ENCODE results near the gene ZNF415. TPM values are rescaled to one million over a fixed set of nuclear protein-coding genes. Genes with fewer than 3 reads are reported as not detected.
"Not testable (repeated sequence)": the region's sequence is repeated elsewhere in the genome, so short reads cannot be mapped to it uniquely, and the experiment has no call there.

The ZNF415 gene
- total RNA-seq, 1 experiment from 2014 or later = 2.9 TPM

DNA sequence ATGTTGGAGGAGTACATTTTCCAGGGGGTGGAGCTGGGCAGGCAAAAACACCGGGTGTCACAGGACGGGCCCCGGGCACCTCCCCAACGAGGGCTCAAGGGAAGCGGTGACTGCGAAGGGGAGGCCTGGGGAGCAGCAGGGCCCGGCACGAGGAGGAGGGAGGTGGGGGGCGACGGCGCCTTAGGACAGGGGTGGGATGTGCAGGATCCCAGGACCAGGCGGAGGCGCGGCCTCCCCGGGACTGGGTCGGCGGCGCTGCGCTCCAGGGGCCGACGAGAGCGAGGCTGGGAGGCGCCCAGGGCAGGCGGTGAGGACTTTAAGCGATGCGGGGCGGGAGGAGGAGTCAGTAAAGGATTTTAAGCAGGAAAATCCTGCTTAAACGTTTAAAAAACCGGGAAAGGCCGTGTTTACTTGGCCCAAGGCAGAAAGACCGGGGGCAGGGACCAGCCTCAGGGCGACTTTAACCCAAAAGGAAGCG is 29.9 kb downstream of the ZNF415 start:
- DNase-seq (ENCODE audit: low read depth) = peak; percentile 41

DNA sequence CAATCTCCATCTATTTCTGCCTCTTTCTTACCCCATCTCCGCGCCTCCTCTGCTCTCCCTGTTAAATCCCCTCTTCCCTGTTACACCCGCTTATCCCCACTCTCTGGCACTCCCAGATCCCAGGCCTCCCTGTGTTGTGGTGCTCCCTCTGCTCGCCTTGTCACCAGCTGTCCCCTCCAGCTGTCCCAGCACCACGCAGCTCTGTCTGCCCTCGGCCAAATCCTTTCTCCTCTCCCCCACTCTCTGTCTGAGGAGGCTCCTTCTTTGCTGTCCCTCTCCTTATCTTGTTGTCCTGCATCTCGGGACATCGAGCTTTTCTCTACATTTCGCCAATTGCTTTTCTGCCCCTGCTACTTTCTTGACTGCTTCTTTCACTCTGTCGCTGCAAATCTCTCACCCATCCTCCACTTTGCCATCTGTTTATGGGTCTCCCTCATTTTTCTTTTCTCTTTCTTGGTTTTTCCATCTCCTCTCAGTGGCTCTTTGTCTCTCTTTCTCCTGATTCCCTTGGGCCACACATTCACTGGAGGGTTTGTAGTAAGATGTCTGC is 30.4 kb downstream of the ZNF415 start:
- peak; percentile 22 for DNase-seq (ENCODE audit: low read depth)

- peak; percentile 10 for DNase-seq (ENCODE audit: low read depth)
Observed at GRCh38 chr19:53101518-53101917, 31.2 kb downstream of the ZNF415 start.

GRCh38 chr19:53098570-53098969 is 34.1 kb downstream of the ZNF415 start:
- DNase-seq (ENCODE audit: low read depth) = not testable (repeated sequence)

DNA sequence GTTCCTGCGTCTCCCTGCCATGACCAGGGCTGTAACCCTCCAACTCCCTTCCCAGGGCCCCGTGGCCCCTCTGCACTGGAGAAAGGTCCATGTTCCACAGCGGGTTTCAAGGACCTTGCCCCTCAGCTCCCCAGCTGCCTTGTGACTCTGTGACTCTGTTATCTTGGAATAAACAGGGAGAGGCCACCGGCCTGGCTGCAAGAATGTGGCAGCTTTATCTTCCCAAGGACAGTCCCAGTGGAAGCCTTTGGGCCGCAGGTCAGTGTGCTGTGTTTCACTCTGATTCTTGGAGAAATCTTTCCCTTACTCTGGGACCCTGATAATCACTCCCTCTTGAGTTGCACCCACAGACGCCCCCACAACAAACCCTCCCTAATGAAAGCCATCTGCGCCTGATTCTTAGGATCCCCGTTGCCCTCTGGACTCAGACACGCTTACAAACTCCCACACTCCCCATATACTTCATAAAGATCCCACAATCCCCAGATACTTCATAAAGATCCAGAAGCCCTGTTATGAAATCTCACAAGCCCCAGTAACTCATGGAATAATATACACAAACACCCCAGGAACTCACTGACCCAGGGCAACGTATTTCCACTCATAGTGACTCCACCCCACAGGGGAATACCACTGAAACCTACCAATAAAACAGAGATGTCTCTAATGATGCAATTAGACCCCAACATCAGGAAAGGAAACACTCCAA is 35.6 kb downstream of the ZNF415 start:
- not testable (repeated sequence) for DNase-seq (ENCODE audit: low read depth)

DNA sequence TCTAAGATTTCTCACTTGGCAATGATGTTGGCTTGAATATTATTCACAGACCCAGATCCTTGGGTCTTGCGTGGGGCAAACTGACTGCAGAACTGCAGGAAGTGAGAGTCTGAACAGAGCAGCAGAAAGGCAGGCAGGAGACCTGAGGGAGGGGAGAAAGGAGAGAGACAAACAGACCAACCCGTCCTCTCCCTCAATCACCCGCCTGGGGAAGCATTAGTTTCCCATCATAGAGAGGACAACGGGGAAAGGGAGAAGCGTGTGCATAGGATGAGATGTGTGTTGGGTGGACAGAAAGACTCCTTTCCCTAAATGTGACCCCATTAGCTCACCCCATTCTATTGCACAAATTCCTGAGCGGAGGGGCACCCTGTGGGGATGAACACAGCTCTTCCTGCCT is 36.1 kb downstream of the ZNF415 start:
- not testable (repeated sequence) for DNase-seq (ENCODE audit: low read depth)

DNA sequence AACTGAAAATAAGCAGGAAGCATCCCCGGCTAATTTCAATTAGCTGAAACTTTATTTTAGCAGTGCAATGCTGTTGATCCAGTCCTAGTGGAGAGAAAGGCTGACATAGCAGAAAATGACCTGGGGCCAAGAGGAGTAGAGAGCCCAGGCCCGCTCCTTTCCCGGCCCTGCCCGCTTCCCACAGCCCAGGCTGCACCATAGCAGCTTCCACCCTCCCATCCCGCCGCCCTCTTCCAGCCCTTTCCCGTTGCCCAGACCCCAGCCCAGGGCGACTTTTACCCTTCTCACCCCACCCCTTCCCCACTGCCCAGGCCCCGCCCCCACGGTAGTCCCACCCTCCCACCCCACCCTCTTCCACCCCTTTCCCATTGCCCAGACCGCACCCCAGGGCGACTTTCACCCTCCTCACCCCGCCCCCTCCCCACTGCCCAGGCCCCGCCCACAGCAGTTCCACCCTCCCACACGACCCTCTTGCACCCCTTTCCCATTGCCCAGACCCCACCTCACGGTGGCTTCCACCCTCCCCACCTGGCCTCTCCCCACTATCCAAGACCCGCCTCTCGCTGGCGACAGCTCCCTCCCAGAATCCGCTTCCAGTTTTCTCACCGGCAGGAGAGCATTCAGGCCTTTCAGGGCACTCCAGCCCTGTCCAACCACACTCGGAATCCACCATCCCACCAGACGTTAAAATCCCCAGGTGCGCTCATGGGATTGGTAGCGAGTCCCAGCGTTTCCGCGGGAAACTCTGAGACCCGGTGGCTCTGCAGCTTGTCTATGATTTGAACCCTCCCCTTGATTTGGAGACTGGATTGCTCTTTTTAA is 37.7 kb downstream of the ZNF415 start:
- no peak for DNase-seq (ENCODE audit: low read depth)

DNA sequence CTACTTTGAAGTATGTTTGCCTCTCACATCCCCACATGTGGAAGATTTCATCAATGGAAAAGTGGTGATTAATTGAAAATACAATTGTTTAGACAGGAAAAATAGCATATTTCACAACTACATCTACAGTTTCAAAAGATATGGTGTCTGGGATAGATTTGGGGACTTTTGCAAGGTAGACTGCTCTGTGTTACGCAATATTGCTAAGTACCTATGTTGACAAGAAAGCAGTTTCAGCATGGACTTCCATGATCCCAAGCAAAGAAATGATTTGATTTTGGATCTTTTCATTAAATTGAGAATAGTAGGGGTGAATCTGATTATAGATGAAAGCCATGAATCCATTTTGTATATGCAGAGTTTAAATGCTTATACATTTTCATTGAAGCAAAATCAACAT is 40.0 kb downstream of the ZNF415 start:
- no peak for DNase-seq (ENCODE audit: low read depth)

- no peak for DNase-seq (ENCODE audit: low read depth)
Observed at GRCh38 chr19:53091413-53092254, 41.1 kb downstream of the ZNF415 start.

DNA sequence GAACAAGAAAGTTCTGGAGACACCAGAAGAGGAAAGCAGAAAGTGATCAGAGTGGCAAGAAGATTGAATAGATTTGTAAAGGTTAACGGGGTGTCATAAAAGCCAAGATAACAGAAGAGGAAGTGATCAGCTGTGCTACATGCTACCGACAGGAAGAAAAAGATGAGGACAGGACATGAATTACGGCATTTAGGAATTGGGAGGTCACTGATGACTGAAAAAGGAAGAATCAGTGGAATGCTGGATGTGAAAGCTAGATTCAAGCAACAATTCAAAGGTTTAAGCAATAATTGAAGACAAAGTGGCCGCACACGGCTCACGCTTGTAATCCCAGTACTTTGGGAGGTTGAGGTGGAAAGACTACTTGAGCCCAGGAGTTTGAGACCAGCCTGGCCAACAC is 44.6 kb downstream of the ZNF415 start:
- DNase-seq (ENCODE audit: low read depth) = no peak

- no peak for DNase-seq (ENCODE audit: low read depth)
Observed at GRCh38 chr19:53086949-53087348, 45.8 kb downstream of the ZNF415 start.

DNA sequence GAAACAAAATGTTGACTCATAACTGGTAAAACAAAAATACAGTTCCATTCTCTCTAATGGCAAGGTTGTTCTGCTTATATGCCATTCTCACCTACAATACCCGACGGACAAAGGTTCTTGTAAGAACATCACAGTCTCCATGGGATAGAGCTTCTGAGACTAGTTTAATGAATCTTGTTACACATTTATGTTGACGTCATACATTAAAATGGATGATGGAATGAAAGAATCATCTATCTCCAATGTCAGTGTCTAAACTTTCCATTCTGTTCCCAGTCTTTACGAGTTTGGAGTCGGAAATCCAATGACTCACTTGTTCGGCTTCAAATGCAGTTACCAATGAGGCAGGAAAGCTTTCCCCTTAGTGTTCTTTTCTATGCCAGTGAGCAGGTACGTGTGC is 47.2 kb downstream of the ZNF415 start:
- no peak for DNase-seq (ENCODE audit: low read depth)

- DNase-seq (ENCODE audit: low read depth) = no peak
Observed at GRCh38 chr19:53082929-53083328, 49.8 kb downstream of the ZNF415 start.

GRCh38 chr19:53079313-53079924 is 53.3 kb downstream of the ZNF415 start:
- no peak for DNase-seq (ENCODE audit: low read depth)

DNA sequence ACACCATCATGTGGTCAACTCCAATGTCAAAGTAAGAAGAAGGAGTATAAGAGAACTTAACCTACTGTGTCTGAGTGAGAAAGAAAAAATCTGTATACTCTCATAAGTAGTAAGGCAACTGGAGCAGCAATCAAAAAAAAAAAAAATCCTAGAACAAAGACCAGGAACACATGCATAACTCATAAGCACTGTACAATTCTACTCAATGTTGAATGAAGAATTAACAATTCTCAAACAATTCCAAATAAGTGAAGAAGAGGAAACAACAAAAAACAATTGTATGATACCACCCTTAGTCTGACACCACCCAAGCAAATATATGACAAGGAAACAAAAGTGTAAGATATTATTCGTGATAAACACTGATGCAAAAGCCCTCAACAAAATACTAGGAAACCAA is 54.0 kb downstream of the ZNF415 start:
- no peak for DNase-seq (ENCODE audit: low read depth)

DNA sequence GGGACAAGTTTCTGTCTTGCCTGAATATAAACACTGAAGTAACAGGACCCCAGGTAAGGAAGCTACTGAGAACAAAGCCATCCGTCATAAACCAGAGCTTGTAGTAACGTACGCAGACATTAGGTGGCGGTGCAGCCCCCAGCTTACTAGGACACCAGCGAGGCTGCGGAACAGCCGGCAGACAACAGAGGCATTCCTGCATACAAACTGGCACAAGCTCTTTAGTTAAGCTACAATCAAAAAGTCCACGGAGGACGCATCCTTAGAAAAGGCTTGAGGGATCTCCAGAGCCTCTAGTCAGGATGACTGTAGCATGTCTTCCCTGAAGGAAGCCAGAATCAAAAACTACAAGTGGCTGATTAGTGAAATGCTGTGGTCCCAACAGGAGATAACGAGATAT is 55.7 kb downstream of the ZNF415 start:
- peak; percentile 3 for DNase-seq (ENCODE audit: low read depth)

- no peak for DNase-seq (ENCODE audit: low read depth)
Observed at GRCh38 chr19:53068834-53069233, 63.9 kb downstream of the ZNF415 start.

DNA sequence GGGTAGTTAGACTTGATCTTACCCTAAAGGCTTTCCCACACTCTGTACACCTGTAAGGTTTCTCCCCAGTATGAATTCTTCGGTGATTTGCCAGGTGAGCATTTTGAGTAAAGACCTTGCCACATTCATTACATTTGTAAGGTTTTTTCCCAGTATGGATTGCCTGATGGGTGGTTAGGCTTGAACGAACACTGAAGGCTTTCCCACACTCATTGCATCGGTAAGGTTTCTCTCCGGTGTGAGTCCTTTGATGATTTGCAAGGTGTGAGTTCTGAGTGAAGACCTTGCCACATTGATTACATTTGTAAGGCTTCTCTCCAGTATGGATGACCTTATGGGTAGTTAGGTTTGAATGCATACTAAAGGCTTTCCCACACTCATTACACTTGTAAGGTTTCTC is 64.5 kb downstream of the ZNF415 start:
- DNase-seq (ENCODE audit: low read depth) = no peak

DNA sequence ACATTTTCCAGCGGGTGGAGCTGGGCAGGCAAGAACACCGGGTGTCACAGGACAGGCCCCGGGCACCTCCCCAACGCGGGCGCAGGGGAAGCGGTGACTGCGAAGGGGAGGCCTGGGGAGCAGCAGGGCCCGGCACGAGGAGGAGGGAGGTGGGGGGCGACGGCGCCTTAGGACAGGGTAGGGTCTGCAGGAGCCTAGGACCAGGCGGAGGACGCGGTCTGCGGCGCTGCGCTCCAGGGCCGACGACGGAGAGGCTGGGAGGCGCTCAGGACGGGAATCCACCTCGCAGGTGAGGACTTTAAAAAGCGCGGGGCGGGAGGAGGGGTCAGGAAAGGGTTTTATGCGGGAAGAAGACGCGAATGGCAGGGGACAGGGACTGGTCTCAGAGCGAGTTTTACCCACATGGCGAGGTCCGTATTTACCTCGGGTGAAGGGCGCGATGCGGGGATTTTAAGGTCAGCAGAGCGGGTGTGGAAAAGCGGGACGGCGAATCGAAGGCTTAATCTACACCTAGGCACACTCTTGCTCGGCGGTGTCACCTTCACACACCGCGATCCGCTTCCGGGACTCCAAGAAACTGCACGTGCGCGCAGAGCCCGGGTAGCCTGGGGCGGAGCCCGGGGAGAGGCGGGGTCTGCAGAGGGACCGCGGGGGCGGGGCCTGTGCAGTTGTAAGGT is 74.7 kb downstream of the ZNF415 start:
- DNase-seq (ENCODE audit: low read depth) = peak; percentile 8

Measured in LHCN-M2 (cell line).